ENCODE measurements around the gene MATN4.

The MATN4 gene

GRCh38 chr20:45313065-45313695, 5.1 kb upstream of the MATN4 start:
- DNase-seq, result no peak

GRCh38 chr20:45312241-45312640, 4.1 kb upstream of the MATN4 start:
- no peak for DNase-seq

- DNase-seq, result peak; percentile 86
Measured at GRCh38 chr20:45311589-45312211, 3.6 kb upstream of the MATN4 start.

- no peak for DNase-seq
Measured at GRCh38 chr20:45309075-45309474, 976 bp upstream of the MATN4 start.

GRCh38 chr20:45307076-45307640, 941 bp downstream of the MATN4 start:
- DNase-seq, result no peak

- DNase-seq, result peak; percentile 19
Measured at GRCh38 chr20:45306431-45306982, 1.6 kb downstream of the MATN4 start, which contains the start of gene RBPJL. Gene RBPJL, plus strand, starts transcription at chr20:45306840. Its CDS starts 83 bp downstream, at chr20:45306923.

- DNase-seq, result no peak
Measured at GRCh38 chr20:45305262-45305661, 2.8 kb downstream of the MATN4 start.

GRCh38 chr20:45304464-45304999, 3.6 kb downstream of the MATN4 start:
- DNase-seq, result no peak

- no peak for DNase-seq
Measured at GRCh38 chr20:45303586-45304463, 4.3 kb downstream of the MATN4 start.

GRCh38 chr20:45301824-45302271, 6.3 kb downstream of the MATN4 start:
- no peak for DNase-seq

GRCh38 chr20:45300961-45301360, 7.1 kb downstream of the MATN4 start:
- peak; percentile 85 for DNase-seq

GRCh38 chr20:45299786-45300185, 8.3 kb downstream of the MATN4 start:
- no peak for DNase-seq

GRCh38 chr20:45297786-45298497, 10.2 kb downstream of the MATN4 start:
- no peak for DNase-seq

GRCh38 chr20:45294659-45295058, 13.4 kb downstream of the MATN4 start:
- no peak for DNase-seq

GRCh38 chr20:45294003-45294368, 14.1 kb downstream of the MATN4 start:
- no peak for DNase-seq

- peak; percentile 96 for DNase-seq
Measured at GRCh38 chr20:45293041-45294002, 14.8 kb downstream of the MATN4 start.

GRCh38 chr20:45292343-45292742, 15.8 kb downstream of the MATN4 start:
- no peak for DNase-seq

GRCh38 chr20:45291526-45291925, 16.6 kb downstream of the MATN4 start:
- peak; percentile 67 for DNase-seq

GRCh38 chr20:45290677-45291355, 17.3 kb downstream of the MATN4 start:
- peak; percentile 95 for DNase-seq
